ENCODE data around the gene ARAP2. TPM values are rescaled to one million over a fixed set of nuclear protein-coding genes. Genes with fewer than 3 reads are reported as not detected.

Gene ARAP2
- total RNA-seq, 2 experiments from 2014 or later: 70.7 to 76.4 TPM

DNA sequence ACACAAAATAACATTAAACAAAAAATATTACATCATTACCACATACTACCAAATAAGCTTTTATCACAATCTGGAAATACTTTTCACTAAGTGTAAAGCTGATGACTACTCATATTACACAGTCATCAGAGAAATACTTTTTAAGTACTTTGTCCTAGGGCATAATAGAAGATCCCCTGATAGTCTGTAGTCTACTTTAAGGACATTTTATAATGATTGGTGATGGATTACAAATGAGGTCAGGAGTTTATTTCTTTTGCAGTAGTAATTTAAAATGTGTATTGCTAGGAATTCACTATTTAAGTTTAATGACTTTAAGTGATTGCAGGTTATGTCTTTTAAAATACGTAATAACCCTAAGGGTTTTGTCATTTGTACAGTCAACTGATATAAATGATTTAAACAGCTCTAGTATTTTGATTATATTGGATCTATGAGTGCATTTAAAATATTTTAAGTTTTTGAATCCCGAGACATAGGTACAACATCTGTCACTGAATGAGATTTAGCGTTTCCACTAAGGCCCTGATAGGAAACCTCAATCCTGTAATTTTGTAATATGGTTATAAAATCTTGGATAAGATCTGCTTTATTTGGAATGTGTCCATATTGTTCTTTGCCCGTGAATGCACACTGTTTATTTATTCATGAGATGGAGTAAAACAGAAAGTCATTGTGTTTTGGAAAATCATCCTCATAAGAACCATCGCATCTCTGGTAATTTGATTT lies 189.5 kb downstream of the ARAP2 start:
- no peak overlapping the region for H3K4me3 Mint-ChIP-seq
- no peaks in the 10 kb centered on the region for H3K27me3 Mint-ChIP-seq
- POLR2A ChIA-PET: no interaction called here
- H3K9me3 Mint-ChIP-seq: no peaks in the 10 kb centered on the region
- CTCF ChIA-PET: no interaction called here
- H3K4me1 Mint-ChIP-seq: no peaks in the 10 kb centered on the region
- no peak for DNase-seq
- H3K27ac Mint-ChIP-seq: no peak overlapping the region
- H3K36me3 Mint-ChIP-seq (ENCODE audit: low read depth): no peaks in the 10 kb centered on the region

DNA sequence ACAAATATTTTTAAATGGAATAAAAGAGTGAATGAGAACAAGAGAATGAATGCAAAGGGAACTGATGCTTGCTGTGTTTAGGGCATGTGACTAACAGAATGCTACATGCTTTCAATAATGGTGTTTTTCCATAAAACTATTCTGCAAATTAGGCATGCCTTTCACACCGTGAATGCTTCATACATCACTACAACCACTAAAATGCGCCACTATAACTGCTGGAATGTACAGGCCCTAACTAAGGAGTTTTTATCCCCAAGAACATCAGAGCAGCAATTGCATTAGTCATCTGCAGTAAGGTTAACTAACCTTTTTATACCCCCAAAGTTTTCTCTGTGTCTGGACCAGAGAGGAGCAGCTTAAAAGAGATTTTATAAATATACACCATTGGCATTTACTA lies 190.4 kb downstream of the ARAP2 start:
- CTCF ChIA-PET: no interaction called here
- Mint-ChIP-seq H3K27ac (no peak overlapping the region), H3K4me3 (no peak overlapping the region), H3K36me3 (ENCODE audit: low read depth) (no peaks in the 10 kb centered on the region), H3K27me3 (no peaks in the 10 kb centered on the region), H3K9me3 (no peaks in the 10 kb centered on the region), H3K4me1 (no peaks in the 10 kb centered on the region)
- no peak for DNase-seq
- POLR2A ChIA-PET: no interaction called here

DNA sequence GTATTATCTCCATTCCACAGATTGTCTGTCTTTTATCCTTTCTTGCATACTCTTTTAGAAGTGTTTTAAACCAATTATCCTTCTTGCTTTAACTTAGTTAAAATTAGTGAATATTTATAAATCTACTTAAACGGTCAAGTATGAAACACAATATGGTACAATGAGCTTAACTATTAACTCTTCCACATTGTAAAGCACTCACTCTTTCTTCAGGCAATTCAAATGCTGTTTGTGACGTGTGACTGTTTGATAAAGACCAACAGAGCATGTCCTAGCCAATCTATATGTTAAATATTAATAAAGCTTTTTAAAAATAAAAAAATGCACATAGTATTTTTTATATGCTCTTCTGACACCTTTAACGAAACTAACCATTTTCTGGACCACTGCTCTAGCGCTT lies 192.7 kb downstream of the ARAP2 start:
- DNase-seq: no peak
- CTCF ChIA-PET: no interaction called here
- POLR2A ChIA-PET: no interaction called here
- H3K27me3 Mint-ChIP-seq: no peaks in the 10 kb centered on the region
- no peak overlapping the region for H3K4me3 Mint-ChIP-seq
- no peaks in the 10 kb centered on the region for H3K9me3 Mint-ChIP-seq
- no peak overlapping the region for H3K27ac Mint-ChIP-seq
- no peaks in the 10 kb centered on the region for H3K36me3 Mint-ChIP-seq (ENCODE audit: low read depth)
- H3K4me1 Mint-ChIP-seq: no peaks in the 10 kb centered on the region

DNA sequence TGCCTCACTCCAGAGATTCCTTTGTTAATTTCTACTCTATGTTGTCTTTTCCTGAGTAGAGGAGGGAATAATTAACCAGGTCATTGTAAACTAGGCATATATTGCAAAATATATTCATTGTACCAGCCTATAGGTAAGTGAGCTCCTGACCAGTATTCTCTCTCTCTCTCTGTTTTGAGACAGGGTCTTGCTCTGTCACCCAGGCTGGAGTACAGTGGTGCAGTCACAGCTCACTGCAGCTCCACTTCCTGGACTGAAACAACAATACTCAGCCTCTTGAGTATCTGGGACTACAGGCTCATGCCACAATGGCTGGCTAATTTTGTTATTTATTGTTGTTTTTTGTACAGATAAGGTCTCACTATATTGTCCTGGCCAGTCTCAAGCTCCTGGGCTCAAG lies 198.3 kb downstream of the ARAP2 start:
- CTCF ChIA-PET: no interaction called here
- Mint-ChIP-seq H3K36me3 (ENCODE audit: low read depth) (no peaks in the 10 kb centered on the region), H3K27ac (no peak overlapping the region), H3K27me3 (no peaks in the 10 kb centered on the region), H3K9me3 (no peaks in the 10 kb centered on the region), H3K4me1 (no peaks in the 10 kb centered on the region), H3K4me3 (no peak overlapping the region)
- POLR2A ChIA-PET: no interaction called here
- DNase-seq: no peak

DNA sequence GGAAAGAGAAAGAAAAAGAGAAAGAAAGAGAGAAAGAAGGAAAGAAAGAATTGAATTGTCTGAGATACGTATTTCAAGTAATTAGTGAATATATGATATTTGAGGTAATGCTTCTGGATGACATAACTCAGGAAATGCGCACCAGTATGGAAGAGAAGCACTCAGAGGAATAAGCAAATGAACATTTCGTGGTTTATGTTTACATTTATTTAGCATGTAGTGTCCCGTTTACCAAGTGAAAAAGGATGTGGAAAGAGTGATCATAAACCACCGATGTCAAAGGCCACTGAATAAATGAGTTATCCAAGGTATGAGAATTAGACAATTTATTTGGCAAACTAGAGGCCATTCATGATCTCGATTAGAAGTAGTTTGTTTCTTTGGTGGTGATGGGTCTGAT lies 200.4 kb downstream of the ARAP2 start:
- DNase-seq: no peak
- ChIA-PET POLR2A (no interaction called here), CTCF (no interaction called here)
- Mint-ChIP-seq H3K4me3 (no peak overlapping the region), H3K27me3 (no peaks in the 10 kb centered on the region), H3K4me1 (no peaks in the 10 kb centered on the region), H3K9me3 (no peaks in the 10 kb centered on the region), H3K36me3 (ENCODE audit: low read depth) (no peaks in the 10 kb centered on the region), H3K27ac (no peak overlapping the region)

DNA sequence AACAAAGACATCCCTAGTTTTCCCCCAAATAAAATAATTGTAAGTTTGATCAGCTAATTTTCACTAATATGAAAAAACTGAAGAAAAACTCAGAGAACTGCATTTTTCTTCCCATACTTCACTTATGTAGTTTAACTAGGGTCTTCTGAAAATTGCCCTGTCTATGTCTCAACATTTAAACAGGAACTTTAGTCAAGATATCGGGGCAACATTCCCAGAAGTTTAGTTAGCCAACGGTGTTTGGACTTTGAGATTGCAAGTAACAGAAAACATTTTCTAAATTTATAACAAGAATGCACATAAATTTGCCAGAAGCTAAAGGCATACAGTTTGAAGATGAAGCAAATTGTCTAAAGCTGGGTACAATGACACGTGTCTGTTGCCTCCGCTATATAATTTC lies 201.1 kb downstream of the ARAP2 start:
- POLR2A ChIA-PET: no interaction called here
- Mint-ChIP-seq H3K27me3 (no peaks in the 10 kb centered on the region), H3K27ac (no peak overlapping the region), H3K4me3 (no peak overlapping the region), H3K9me3 (no peaks in the 10 kb centered on the region), H3K36me3 (ENCODE audit: low read depth) (no peaks in the 10 kb centered on the region), H3K4me1 (no peaks in the 10 kb centered on the region)
- CTCF ChIA-PET: no interaction called here
- DNase-seq: no peak

DNA sequence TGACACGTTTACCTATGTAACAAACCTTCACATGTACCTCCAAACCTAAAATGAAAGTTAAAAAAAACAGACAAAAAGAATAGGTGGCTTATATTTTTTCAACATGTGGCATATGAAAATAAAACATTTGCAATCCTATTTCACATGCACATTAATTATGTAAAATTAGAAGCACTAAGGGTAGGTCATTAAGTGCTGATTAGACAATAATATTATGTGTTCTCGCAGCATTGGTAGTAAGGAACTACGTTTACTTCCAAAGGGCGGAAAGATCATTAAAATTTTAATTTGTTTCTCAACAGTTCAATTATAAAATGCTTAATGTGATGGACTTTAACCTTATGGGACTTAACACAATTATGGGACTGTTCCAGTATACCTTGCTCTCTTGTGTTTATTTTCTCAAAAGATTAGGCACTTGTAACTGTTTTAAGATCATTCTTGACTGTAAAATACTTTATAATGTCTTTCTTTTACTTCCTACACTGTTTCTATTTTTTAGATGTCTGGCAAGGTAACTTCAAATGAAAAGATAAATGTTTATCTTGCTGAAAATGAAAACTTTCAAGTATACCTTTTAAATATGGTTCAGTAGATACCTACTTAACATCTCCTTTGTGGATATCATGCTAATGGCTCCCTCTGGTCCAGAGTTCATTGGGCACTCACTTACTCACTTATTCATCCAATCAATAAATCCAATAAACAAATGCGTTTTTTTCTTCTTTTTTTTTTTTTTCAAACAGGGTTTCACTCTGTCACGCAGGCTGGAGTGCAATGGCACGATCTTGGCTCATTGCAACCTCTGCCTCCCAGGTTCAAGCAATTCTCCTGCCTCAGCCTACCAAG lies 202.0 kb downstream of the ARAP2 start:
- no peaks in the 10 kb centered on the region for H3K4me1 Mint-ChIP-seq
- H3K27ac Mint-ChIP-seq: no peak overlapping the region
- H3K36me3 Mint-ChIP-seq (ENCODE audit: low read depth): no peaks in the 10 kb centered on the region
- ChIA-PET CTCF (no interaction called here), POLR2A (no interaction called here)
- H3K27me3 Mint-ChIP-seq: no peaks in the 10 kb centered on the region
- no peak overlapping the region for H3K4me3 Mint-ChIP-seq
- no peak for DNase-seq
- no peaks in the 10 kb centered on the region for H3K9me3 Mint-ChIP-seq

DNA sequence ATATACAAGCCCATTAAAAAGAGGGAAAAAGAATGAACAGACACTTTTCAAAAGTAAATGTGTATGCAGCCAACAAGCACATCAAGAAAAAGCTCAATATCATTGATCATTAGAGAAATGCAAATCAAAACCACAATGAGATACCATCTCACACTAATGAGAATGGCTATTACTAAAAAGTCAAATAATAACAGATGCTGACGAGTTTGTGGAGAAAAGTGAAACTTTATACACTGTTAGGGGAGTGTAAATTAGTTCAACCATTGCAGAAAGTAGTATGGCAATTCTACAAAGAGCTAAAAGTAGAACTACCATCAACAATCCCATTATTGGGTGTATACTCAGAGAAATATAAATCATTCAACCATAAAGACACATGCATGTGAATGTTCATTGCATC lies 203.0 kb downstream of the ARAP2 start:
- H3K36me3 Mint-ChIP-seq (ENCODE audit: low read depth): no peaks in the 10 kb centered on the region
- H3K27ac Mint-ChIP-seq: no peak overlapping the region
- H3K27me3 Mint-ChIP-seq: no peaks in the 10 kb centered on the region
- no peaks in the 10 kb centered on the region for H3K4me1 Mint-ChIP-seq
- H3K9me3 Mint-ChIP-seq: no peaks in the 10 kb centered on the region
- no peak overlapping the region for H3K4me3 Mint-ChIP-seq
- POLR2A ChIA-PET: no interaction called here
- CTCF ChIA-PET: no interaction called here
- DNase-seq: no peak

DNA sequence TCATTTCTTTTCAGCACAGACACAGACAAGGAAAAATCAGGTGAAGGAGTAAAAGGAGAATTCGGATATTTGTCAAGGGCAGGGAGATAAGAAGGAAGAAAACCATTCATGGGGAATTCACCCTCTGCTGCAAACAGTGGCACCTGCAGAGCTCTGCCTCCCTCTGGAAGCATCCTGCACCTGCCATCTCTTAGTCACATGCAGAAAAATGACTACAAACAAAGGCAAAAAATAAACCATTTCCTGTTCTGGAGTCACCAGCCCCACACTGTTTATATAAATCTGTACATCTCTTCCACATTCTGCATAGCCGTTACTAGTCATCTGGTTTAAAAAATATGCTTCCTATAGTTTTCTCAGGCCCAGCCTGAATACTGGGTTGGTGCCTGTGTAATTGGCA lies 205.3 kb downstream of the ARAP2 start:
- POLR2A ChIA-PET: no interaction called here
- Mint-ChIP-seq H3K9me3 (no peaks in the 10 kb centered on the region), H3K4me3 (no peak overlapping the region), H3K27ac (no peak overlapping the region), H3K36me3 (ENCODE audit: low read depth) (no peaks in the 10 kb centered on the region), H3K27me3 (no peaks in the 10 kb centered on the region), H3K4me1 (no peaks in the 10 kb centered on the region)
- CTCF ChIA-PET: no interaction called here
- no peak for DNase-seq

DNA sequence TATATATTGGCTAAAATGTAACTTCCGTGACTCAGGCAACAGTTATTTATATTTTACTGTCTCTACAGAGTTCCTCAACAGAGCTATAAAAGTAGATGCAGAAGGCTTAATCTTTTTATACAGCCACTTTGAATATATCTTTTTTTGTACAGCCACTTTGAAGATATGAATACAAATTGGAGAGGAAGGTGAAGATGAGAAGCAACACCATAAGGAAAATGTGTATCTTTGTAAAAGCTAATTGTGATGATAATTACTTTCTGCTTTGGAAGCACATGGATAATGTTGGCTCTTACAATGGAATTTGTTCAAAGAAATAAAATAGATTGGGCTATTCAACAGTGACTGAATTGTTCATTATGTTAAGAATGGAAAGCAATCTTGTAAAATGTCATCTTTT lies 205.8 kb downstream of the ARAP2 start:
- Mint-ChIP-seq H3K9me3 (no peaks in the 10 kb centered on the region), H3K4me1 (no peaks in the 10 kb centered on the region), H3K36me3 (ENCODE audit: low read depth) (no peaks in the 10 kb centered on the region), H3K27ac (no peak overlapping the region), H3K27me3 (no peaks in the 10 kb centered on the region), H3K4me3 (no peak overlapping the region)
- no peak for DNase-seq
- POLR2A ChIA-PET: no interaction called here
- CTCF ChIA-PET: no interaction called here

DNA sequence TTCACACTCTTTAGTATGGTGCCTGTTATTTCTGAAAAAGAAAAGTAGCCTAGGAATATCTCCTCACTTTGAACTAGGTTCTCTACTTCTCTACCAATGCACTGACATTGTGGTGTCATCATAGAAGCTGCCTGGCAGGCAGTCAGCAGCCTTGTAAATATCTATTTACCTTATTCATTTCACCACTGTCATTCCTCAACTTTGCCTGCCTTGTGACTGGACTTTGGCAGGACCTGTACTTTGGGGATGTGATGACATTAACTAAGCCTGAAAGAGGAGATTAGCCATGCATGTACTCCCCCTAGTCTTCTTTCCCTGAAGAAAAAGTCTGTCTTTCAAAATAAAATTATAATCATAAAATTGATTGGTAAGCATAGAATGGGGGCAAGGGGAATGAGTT lies 207.2 kb downstream of the ARAP2 start:
- H3K27me3 Mint-ChIP-seq: no peaks in the 10 kb centered on the region
- H3K9me3 Mint-ChIP-seq: no peaks in the 10 kb centered on the region
- POLR2A ChIA-PET: no interaction called here
- no peak for DNase-seq
- H3K36me3 Mint-ChIP-seq (ENCODE audit: low read depth): no peaks in the 10 kb centered on the region
- CTCF ChIA-PET: no interaction called here
- no peaks in the 10 kb centered on the region for H3K4me1 Mint-ChIP-seq
- H3K27ac Mint-ChIP-seq: no peak overlapping the region
- H3K4me3 Mint-ChIP-seq: no peak overlapping the region

DNA sequence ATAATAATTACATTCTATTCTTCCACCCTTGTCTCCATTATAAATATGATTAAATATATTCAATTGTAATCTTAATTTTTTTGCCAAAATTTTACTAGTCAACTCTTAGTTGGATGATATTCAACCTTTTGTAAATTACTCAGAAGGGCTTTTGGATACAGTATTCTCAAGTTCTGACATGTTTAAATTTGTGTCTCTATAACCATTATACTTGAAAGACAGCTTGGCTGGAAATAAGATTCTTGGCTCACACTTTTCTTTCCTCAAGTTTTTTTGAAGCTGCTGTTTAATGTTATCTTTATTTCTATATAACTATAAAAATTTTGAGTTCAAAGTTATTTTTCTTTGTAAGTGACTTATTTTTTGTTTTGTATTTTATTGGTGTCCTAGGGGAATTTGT lies 214.4 kb downstream of the ARAP2 start:
- no peaks in the 10 kb centered on the region for H3K36me3 Mint-ChIP-seq (ENCODE audit: low read depth)
- no peak overlapping the region for H3K27ac Mint-ChIP-seq

DNA sequence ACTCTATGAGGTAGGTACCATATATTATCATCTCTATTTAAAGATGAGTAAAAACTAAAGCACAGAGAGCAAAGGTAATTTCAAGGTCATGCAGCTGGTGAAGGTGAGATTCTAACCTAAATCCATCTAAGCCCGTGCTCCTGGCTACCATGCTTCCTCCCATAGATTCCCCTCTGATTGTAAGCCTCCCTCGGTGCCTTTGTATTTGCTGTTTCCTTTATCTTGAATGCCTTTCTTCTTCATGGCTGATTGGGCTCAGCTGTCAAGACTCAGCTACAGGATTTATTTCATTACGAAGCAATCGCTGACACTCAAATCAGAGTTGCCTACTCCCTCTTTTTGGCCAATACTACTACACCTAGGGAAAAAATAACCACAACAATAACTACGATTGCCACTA lies 217.1 kb downstream of the ARAP2 start:
- H3K4me3 Mint-ChIP-seq: no peak overlapping the region
- no peaks in the 10 kb centered on the region for H3K27me3 Mint-ChIP-seq
- no peaks in the 10 kb centered on the region for H3K4me1 Mint-ChIP-seq
- POLR2A ChIA-PET: no interaction called here
- H3K27ac Mint-ChIP-seq: no peak overlapping the region
- no peaks in the 10 kb centered on the region for H3K36me3 Mint-ChIP-seq (ENCODE audit: low read depth)
- H3K9me3 Mint-ChIP-seq: no peaks in the 10 kb centered on the region
- CTCF ChIA-PET: no interaction called here
- DNase-seq: no peak

More for the DNA sequence above, 214.4 kb downstream of the ARAP2 start:
- ChIA-PET CTCF (interaction anchor here (0.7 kb wide), 1 partner anchor 1358 kb away, joined by 7 read pairs; no protein-coding TSS in a partner anchor), POLR2A (no interaction called here)
- no peak for DNase-seq
- no peaks in the 10 kb centered on the region for H3K9me3 Mint-ChIP-seq
- no peaks in the 10 kb centered on the region for H3K4me1 Mint-ChIP-seq
- H3K4me3 Mint-ChIP-seq: no peak overlapping the region
- H3K27me3 Mint-ChIP-seq: no peaks in the 10 kb centered on the region

DNA sequence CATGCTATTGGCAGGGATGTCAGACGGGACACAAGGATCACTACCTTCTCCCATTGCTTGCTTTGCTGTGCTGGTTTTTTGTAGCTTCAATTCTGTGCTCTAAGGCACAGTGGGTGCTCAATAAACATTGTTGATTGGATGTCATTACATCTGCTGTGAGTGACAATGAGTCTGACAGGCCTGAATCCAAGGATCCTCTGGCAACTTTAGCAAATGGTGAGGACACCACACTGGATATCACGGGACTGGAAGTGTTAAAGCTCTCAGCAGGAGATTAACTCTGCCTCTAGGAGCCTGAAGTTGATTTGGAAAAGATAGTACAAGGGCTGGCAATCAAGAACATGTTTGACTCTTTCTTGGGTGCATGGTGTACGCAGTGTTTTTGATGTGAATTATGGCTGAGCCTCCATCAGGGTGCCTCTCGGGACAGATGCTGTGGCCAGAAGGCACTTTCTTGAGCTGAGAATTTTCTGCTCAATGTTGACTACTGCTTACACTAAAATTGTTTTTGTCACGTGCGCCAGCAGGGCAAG lies 217.9 kb downstream of the ARAP2 start:
- Mint-ChIP-seq H3K4me3 (no peak overlapping the region), H3K27ac (no peak overlapping the region), H3K36me3 (ENCODE audit: low read depth) (no peaks in the 10 kb centered on the region), H3K27me3 (no peaks in the 10 kb centered on the region), H3K4me1 (no peaks in the 10 kb centered on the region), H3K9me3 (no peaks in the 10 kb centered on the region)
- no peak for DNase-seq
- CTCF ChIA-PET: no interaction called here
- POLR2A ChIA-PET: no interaction called here

Measured in activated CD4-positive, alpha-beta memory T cell treated with anti-CD3 and anti-CD28 coated beads, Interleukin-2, amount 10 ng/mL, durations not matched to agents 7 days and 5 days (primary cell).